ENCODE data around the gene TTLL6.
"Not testable (repeated sequence)": the region's sequence is repeated elsewhere in the genome, so short reads cannot be mapped to it uniquely, and the experiment has no call there.

The TTLL6 gene

GRCh38 chr17:48814504-48814903, 2.5 kb downstream of the TTLL6 start:
- peak; percentile 73 for DNase-seq

- DNase-seq: no peak
Measured at GRCh38 chr17:48812001-48812400, 5.0 kb downstream of the TTLL6 start.

- no peak for DNase-seq
Measured at GRCh38 chr17:48809182-48809581, 7.8 kb downstream of the TTLL6 start.

GRCh38 chr17:48804936-48805411, 12.1 kb downstream of the TTLL6 start:
- peak; percentile 67 for DNase-seq

GRCh38 chr17:48800626-48801217, 16.3 kb downstream of the TTLL6 start:
- no peak for DNase-seq

GRCh38 chr17:48799069-48799723, 17.8 kb downstream of the TTLL6 start:
- no peak for DNase-seq

GRCh38 chr17:48796163-48796522, 20.9 kb downstream of the TTLL6 start:
- not testable (repeated sequence) for DNase-seq

- no peak for DNase-seq
Measured at GRCh38 chr17:48795444-48796162, 21.4 kb downstream of the TTLL6 start.

GRCh38 chr17:48792033-48792798, 24.8 kb downstream of the TTLL6 start:
- no peak for DNase-seq

GRCh38 chr17:48791128-48792032, 25.6 kb downstream of the TTLL6 start:
- peak; percentile 25 for DNase-seq

GRCh38 chr17:48790607-48791127, 26.4 kb downstream of the TTLL6 start:
- no peak for DNase-seq

- no peak for DNase-seq
Measured at GRCh38 chr17:48787828-48788227, 29.2 kb downstream of the TTLL6 start.

GRCh38 chr17:48779421-48779820, 37.6 kb downstream of the TTLL6 start:
- no peak for DNase-seq

- no peak for DNase-seq
Measured at GRCh38 chr17:48776602-48777001, 40.4 kb downstream of the TTLL6 start.

GRCh38 chr17:48773245-48773644, 43.8 kb downstream of the TTLL6 start:
- no peak for DNase-seq

- DNase-seq: no peak
Measured at GRCh38 chr17:48770954-48771353, 46.1 kb downstream of the TTLL6 start.

GRCh38 chr17:48769009-48769675, 47.9 kb downstream of the TTLL6 start:
- no peak for DNase-seq

- DNase-seq: no peak
Measured at GRCh38 chr17:48767263-48767774, 49.7 kb downstream of the TTLL6 start.

GRCh38 chr17:48761114-48761513, 55.9 kb downstream of the TTLL6 start:
- no peak for DNase-seq

GRCh38 chr17:48760411-48760810, 56.6 kb downstream of the TTLL6 start:
- no peak for DNase-seq

- DNase-seq: no peak
Measured at GRCh38 chr17:48759288-48759687, 57.7 kb downstream of the TTLL6 start.

All from CD4-positive, alpha-beta T cell treated with Interleukin-17A for 1 hour (primary cell).